Measurements from ENCODE around the gene GPC3. TPM values are rescaled to one million over a fixed set of nuclear protein-coding genes. Genes with fewer than 3 reads are reported as not detected.

The GPC3 gene
- total RNA-seq, 1 experiment from 2014 or later = 32.4 TPM

DNA sequence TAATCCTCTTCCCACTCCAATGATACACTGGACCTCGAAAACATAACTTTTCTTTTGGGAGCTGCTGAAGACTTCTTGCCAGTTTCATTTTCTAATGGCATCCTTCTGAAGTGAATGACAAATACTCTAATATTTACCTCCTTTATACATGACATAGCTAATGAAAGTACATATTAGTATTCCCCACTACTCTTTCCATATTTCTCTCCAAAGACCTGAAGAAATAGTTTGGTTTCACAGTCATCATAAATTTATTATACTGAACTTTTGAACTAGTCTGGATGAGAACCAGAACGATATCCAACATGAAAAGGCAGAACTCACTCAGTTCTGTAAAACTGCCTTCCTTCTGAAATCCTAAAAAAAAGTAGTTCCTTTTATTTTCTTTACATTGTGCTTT lies 139.1 kb downstream of the GPC3 start (continued):
- no peak for TF ChIP-seq ZNF396 (CRISPR knock-in tag; IDR thresholded peaks at IDR 0.05; ENCODE audit: borderline replicate concordance)

- Mint-ChIP-seq H3K27ac (no peak overlapping the region), H3K36me3 (no peaks in the 10 kb centered on the region), H3K9me3 (no peaks in the 10 kb centered on the region), H3K4me3 (no peak overlapping the region), H3K27me3 (ENCODE audit: low read depth) (no peaks in the 10 kb centered on the region), H3K4me1 (peaks cover 13% of the 10 kb centered on the region)
- ChIA-PET CTCF (no interaction called here), POLR2A (no interaction called here)
- ATAC-seq = no peak
- DNase-seq (ENCODE audit: low spot score) = no peak
- no peak for TF ChIP-seq ETV6 (CRISPR knock-in tag; IDR thresholded peaks at IDR 0.05)
- TF ChIP-seq, protein P1, sequence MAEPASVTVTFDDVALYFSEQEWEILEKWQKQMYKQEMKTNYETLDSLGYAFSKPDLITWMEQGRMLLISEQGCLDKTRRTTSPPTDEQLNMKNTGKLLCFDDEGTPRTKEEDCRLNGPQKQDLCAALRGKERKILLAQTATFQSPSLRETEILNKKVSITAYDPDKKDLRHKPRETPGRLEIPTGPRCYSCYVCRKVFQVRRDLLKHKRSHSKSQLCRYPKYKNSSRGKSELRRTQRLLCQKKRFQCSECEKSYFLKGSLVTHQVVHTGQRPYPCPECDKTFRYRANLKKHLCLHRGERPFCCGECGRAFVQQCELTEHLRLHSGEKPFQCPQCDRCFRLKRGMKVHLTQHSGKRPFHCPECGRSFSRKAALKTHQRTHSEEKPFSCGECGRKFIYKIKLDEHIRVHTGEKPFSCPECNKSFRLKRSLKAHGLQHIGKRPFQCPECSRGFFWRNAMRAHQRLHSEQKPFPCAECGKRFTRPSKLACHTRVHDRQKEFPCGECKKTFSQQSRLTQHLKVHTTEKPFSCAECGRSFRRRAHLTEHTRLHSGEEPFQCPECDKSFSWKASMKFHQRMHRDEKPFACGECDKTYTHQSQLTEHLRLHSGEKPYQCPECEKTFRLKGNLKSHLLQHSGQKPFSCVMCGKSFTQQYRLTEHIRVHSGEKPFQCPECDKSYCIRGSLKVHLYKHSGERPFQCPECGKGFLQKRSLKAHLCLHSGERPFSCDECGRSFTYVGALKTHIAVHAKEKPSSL (CRISPR knock-in tag; conservative IDR thresholded peaks at IDR 0.05) = no peak
- TF ChIP-seq RELA (CRISPR knock-in tag; IDR thresholded peaks at IDR 0.05; ENCODE audit: borderline replicate concordance) = no peak
- TF ChIP-seq NFE2L1 (CRISPR knock-in tag; IDR thresholded peaks at IDR 0.05) = no peak
- TF ChIP-seq ZNF423 (CRISPR knock-in tag; IDR thresholded peaks at IDR 0.05) = no peak
- TF ChIP-seq, protein P2, sequence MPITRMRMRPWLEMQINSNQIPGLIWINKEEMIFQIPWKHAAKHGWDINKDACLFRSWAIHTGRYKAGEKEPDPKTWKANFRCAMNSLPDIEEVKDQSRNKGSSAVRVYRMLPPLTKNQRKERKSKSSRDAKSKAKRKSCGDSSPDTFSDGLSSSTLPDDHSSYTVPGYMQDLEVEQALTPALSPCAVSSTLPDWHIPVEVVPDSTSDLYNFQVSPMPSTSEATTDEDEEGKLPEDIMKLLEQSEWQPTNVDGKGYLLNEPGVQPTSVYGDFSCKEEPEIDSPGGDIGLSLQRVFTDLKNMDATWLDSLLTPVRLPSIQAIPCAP (CRISPR knock-in tag; IDR thresholded peaks at IDR 0.05) = no peak
- TF ChIP-seq TEAD1 (CRISPR knock-in tag; IDR thresholded peaks at IDR 0.05) = no peak
- TF ChIP-seq TCF7 (CRISPR knock-in tag; IDR thresholded peaks at IDR 0.05; ENCODE audit: low read depth) = no peak
- no peak for TF ChIP-seq ZNF263 (CRISPR knock-in tag; IDR thresholded peaks at IDR 0.05; ENCODE audit: low read depth)
- no peak for TF ChIP-seq ZNF396 (CRISPR knock-in tag; IDR thresholded peaks at IDR 0.05; ENCODE audit: borderline replicate concordance)
- TF ChIP-seq, protein P3, sequence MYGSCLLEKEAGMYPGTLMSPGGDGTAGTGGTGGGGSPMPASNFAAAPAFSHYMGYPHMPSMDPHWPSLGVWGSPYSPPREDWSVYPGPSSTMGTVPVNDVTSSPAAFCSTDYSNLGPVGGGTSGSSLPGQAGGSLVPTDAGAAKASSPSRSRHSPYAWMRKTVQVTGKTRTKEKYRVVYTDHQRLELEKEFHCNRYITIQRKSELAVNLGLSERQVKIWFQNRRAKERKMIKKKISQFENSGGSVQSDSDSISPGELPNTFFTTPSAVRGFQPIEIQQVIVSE (CRISPR knock-in tag; IDR thresholded peaks at IDR 0.05; ENCODE audit: borderline replicate concordance) = no peak
- TF ChIP-seq NR2C2 (CRISPR knock-in tag; IDR thresholded peaks at IDR 0.05) = no peak
- no peak for TF ChIP-seq USF1 (CRISPR knock-in tag; IDR thresholded peaks at IDR 0.05)
- no peak for TF ChIP-seq NFATC4 (CRISPR knock-in tag; IDR thresholded peaks at IDR 0.05)
- no peak for TF ChIP-seq ZNF512 (CRISPR knock-in tag; IDR thresholded peaks at IDR 0.05; ENCODE audit: borderline replicate concordance)
- TF ChIP-seq SMAD3 (CRISPR knock-in tag; IDR thresholded peaks at IDR 0.05; ENCODE audit: borderline replicate concordance) = no peak
- no peak for TF ChIP-seq PRRX2 (CRISPR knock-in tag; IDR thresholded peaks at IDR 0.05)
- no peak for TF ChIP-seq ZBTB43 (CRISPR knock-in tag; IDR thresholded peaks at IDR 0.05)
Observed at GRCh38 chrX:133840415-133840814, 145.0 kb downstream of the GPC3 start.
